BLaER1 treated with 17β-estradiol and CSF1 and Interleukin-3, amounts not matched to agents 10 nM and 100 nM (cell line): ENCODE measurements around the gene WWC1.
A peak's percentile ranks its signal among the peaks of the same experiment; 100 is the strongest.

Source experiments
- H3K27ac ChIP-seq, 11 experiments: shearing (Covaris generic); formaldehyde crosslinking; 2 replicates each; pipeline ENCODE4 v1.8.1; 2022
- H3K27me3 ChIP-seq, 11 experiments: shearing (Covaris generic); formaldehyde crosslinking; 2 replicates each; pipeline ENCODE4 v1.8.1; 2022
- H3K36me3 ChIP-seq, 11 experiments: shearing (Covaris generic); formaldehyde crosslinking; 2 replicates each; pipeline ENCODE4 v1.8.1; 2022
- H3K4me1 ChIP-seq, 10 experiments: shearing (Covaris generic); formaldehyde crosslinking; 2 replicates each; pipeline ENCODE4 v1.8.1; 2022
- H3K4me2 ChIP-seq, 11 experiments: shearing (Covaris generic); formaldehyde crosslinking; 2 replicates each; pipeline ENCODE4 v1.8.1; 2022
- H3K4me3 ChIP-seq, 10 experiments: shearing (Covaris generic); formaldehyde crosslinking; 2 replicates each; pipeline ENCODE4 v1.8.1; 2022
- H3K9ac ChIP-seq, 11 experiments: shearing (Covaris generic); formaldehyde crosslinking; 2 replicates each; pipeline ENCODE4 v1.8.1; 2022
- H3K9me3 ChIP-seq, 11 experiments: shearing (Covaris generic); formaldehyde crosslinking; replicated peaks in 1 of 11; 2 replicates each; pipeline ENCODE4 v1.8.1; 2022
- H4K20me1 ChIP-seq, 11 experiments: shearing (Covaris generic); formaldehyde crosslinking; 2 replicates each; pipeline ENCODE4 v1.8.1; 2022
- Cebpa-rat ChIP-seq, 11 experiments: shearing (Covaris generic); IDR thresholded peaks; 2 replicates each; pipeline ENCODE4 v1.8.1; 2022

The WWC1 gene

DNA sequence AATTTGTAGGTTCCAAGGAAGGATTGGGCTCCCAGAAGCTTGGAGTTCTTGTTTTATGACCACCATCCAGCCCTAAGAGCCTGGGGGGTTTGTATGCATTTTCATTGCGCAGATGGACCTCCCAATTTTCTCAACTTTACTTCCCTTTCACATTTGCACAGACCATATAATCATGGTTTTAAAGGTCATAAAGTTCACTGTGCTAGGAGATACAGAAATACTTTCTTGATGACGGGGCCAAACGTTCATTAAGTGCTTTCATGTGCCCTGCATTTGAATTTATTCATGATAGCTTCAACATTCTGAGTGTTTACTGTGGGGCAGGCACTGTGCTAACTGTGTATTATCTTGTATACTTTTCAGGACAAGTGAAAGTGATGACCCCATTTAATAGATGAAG is 51.5 kb downstream of the WWC1 start:
- Histone ChIP-seq H3K4me3 (no peak overlapping the region), H3K4me1 (no peaks in the 10 kb centered on the region), H3K27ac (no peak overlapping the region), H4K20me1 (no peaks in the 10 kb centered on the region; a peak in 1 of 22 replicates), H3K9ac (no peak overlapping the region), H3K36me3 (no peaks in the 10 kb centered on the region), H3K4me2 (no peak overlapping the region), H3K9me3 (peaks cover 0 to 4% (median 0%) of the 10 kb centered on the region in 11 experiments; a peak in 1 of 22 replicates), H3K27me3 (no peaks in the 10 kb centered on the region)
- TF ChIP-seq Cebpa-rat (IDR thresholded peaks at IDR 0.05), result no peak

- Histone ChIP-seq H3K27me3 (no peaks in the 10 kb centered on the region), H3K4me3 (no peak overlapping the region), H3K36me3 (no peaks in the 10 kb centered on the region), H3K4me2 (no peak overlapping the region), H3K9ac (no peak overlapping the region), H4K20me1 (no peaks in the 10 kb centered on the region; a peak in 1 of 22 replicates), H3K27ac (no peak overlapping the region), H3K4me1 (no peaks in the 10 kb centered on the region), H3K9me3 (no peaks in the 10 kb centered on the region)
- no peak for TF ChIP-seq Cebpa-rat (IDR thresholded peaks at IDR 0.05)
These were observed 55.0 kb downstream of the WWC1 start for GRCh38 chr5:168346417-168346816.

DNA sequence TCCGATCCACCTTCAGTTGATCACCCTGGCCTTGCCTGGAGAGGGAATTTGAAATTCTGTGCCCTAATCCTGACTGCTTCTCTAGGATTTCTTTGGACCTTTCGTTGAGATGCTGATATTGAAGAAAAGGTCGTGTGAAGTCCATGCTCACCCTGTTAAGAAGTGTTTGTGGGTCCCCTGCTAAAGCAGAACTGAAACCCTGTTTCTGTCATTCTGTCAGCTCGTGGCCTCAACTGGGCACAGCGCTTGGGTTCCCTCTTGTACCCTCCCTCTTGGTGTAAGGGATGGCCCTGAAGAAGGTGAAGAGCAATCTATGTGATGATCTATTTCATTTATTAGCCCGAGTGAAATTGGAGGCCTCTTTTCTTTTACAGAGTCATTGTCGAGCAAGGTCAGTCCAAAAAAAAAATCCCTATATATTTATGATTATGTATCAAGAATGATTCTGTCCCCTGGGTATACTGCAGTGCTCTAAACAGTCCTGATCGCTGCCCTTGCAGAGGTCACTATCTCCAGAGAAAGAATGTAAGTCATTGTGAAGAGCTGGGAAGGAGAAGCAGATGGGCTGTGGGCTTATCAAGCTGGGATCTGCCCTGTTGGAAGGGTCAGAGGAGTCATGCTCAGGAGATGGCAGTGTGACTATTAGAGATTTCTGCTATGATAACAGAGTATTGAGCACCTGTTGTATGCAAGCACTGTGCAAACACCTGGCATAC is 56.1 kb downstream of the WWC1 start:
- H3K4me2 ChIP-seq, result peak overlapping the region in 1 of 11 experiments; percentile 27; a peak in 1 of 22 replicates
- no peak overlapping the region for H3K27ac ChIP-seq
- TF ChIP-seq Cebpa-rat (IDR thresholded peaks at IDR 0.05), result no peak
- no peaks in the 10 kb centered on the region; a peak in 1 of 22 replicates for H4K20me1 ChIP-seq
- H3K27me3 ChIP-seq, result no peaks in the 10 kb centered on the region
- no peak overlapping the region for H3K9ac ChIP-seq
- H3K9me3 ChIP-seq, result no peaks in the 10 kb centered on the region
- no peak overlapping the region for H3K4me3 ChIP-seq
- H3K36me3 ChIP-seq, result no peaks in the 10 kb centered on the region
- no peaks in the 10 kb centered on the region for H3K4me1 ChIP-seq

- H3K4me2 ChIP-seq, result no peak overlapping the region
- H4K20me1 ChIP-seq, result no peaks in the 10 kb centered on the region; a peak in 1 of 22 replicates
- no peak for TF ChIP-seq Cebpa-rat (IDR thresholded peaks at IDR 0.05)
- no peak overlapping the region for H3K9ac ChIP-seq
- H3K4me1 ChIP-seq, result no peaks in the 10 kb centered on the region
- H3K9me3 ChIP-seq, result no peaks in the 10 kb centered on the region
- no peak overlapping the region for H3K4me3 ChIP-seq
- H3K36me3 ChIP-seq, result no peaks in the 10 kb centered on the region
- H3K27me3 ChIP-seq, result no peaks in the 10 kb centered on the region
- no peak overlapping the region for H3K27ac ChIP-seq
These were observed 56.6 kb downstream of the WWC1 start for GRCh38 chr5:168348084-168348414.

DNA sequence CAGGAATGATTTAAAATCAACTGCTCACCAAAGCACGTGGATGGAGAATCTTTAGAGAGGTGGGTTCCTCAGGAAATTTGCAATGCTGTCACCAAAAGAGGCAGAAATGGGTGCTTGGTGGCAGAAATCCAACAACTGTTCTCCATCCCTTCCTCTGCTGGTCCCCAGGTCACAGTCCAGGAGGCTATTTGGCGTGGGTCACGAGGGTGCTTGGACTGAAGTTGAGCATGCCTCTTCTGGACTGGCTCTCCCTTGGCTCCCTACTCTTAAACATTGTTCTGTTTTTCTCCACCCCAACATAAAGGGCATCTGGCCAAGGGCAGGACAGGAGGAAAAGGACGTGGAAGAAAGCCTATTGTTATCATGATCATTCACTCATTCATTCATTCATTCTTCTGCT is 58.9 kb downstream of the WWC1 start:
- TF ChIP-seq Cebpa-rat (IDR thresholded peaks at IDR 0.05), result no peak
- no peaks in the 10 kb centered on the region; a peak in 1 of 22 replicates for H4K20me1 ChIP-seq

DNA sequence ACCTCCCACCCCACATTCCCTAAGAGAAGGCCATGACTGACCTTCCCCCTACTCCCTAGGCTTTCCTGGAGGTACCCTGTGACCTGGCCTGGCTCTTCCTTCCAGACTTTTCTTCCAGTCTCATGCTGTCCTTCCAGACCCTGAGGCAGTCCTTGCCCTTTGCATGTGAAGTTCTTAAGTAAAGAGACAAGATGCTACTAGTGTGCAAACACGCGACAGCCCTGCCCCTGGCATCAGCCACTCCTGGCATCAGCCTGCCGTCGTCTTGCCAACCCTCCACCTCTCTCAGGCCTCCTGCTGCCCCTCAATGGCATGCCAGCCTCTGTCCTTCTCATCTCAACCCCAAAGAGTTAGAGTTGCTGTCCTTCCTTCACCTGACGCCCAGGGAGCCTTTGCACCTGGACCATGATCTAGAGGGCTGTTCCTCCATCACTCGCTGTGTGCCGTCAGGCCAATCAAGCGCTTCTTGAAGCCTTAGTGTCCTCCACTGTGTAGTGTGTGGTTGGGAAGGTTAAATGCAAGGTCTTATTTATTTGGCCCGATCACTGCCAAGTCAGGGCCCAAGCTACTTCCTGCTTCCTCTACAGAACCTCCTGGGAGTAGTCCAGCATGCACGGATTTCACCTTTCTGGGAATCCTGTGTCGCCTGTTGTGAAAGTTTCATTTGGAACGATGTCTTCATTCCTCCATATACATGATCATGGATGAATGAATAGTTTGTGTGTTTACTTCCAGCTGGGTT is 61.9 kb downstream of the WWC1 start:
- Histone ChIP-seq H3K4me3 (no peak overlapping the region), H3K9ac (no peak overlapping the region), H3K4me2 (no peak overlapping the region), H3K36me3 (no peaks in the 10 kb centered on the region), H3K27me3 (no peaks in the 10 kb centered on the region), H3K9me3 (no peaks in the 10 kb centered on the region), H3K4me1 (peaks cover 0 to 23% (median 18%) of the 10 kb centered on the region in 10 experiments; a peak in 14 of 20 replicates), H4K20me1 (no peaks in the 10 kb centered on the region; a peak in 1 of 22 replicates), H3K27ac (no peak overlapping the region)
- no peak for TF ChIP-seq Cebpa-rat (IDR thresholded peaks at IDR 0.05)

More for the DNA sequence above, 58.9 kb downstream of the WWC1 start:
- H3K4me3 ChIP-seq, result no peak overlapping the region
- H3K4me1 ChIP-seq, result no peaks in the 10 kb centered on the region
- H3K4me2 ChIP-seq, result no peak overlapping the region
- no peaks in the 10 kb centered on the region for H3K9me3 ChIP-seq
- no peaks in the 10 kb centered on the region for H3K27me3 ChIP-seq
- H3K27ac ChIP-seq, result no peak overlapping the region
- H3K9ac ChIP-seq, result no peak overlapping the region
- H3K36me3 ChIP-seq, result no peaks in the 10 kb centered on the region

- Histone ChIP-seq H3K9me3 (no peaks in the 10 kb centered on the region), H3K4me3 (no peak overlapping the region), H3K27me3 (no peaks in the 10 kb centered on the region), H4K20me1 (no peaks in the 10 kb centered on the region; a peak in 1 of 22 replicates), H3K9ac (no peak overlapping the region), H3K4me1 (peaks cover 0 to 23% (median 18%) of the 10 kb centered on the region in 10 experiments; a peak in 14 of 20 replicates), H3K4me2 (no peak overlapping the region), H3K36me3 (no peaks in the 10 kb centered on the region), H3K27ac (no peak overlapping the region)
- TF ChIP-seq Cebpa-rat (IDR thresholded peaks at IDR 0.05), result no peak
These were observed 63.0 kb downstream of the WWC1 start for GRCh38 chr5:168354397-168354796.

DNA sequence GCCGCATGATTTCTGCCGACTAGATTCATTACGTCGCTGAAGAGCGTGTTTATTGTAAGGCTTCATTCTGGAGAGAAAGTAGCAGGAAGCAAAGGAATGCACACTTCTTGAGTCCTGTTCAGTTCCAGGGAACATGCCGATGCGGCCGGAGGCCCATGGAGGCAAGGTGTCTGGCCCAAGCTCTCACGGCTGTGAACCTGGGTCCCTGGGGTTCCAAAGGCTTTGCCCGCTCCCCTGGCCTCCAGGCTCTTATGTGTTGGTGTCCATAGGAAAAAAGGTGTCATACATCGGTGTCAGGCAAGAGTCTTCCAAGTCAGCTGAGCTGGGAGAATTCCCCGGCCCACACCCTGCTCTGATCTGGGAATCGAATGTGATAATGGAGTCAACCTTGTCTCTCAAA is 64.7 kb downstream of the WWC1 start:
- peaks cover 0 to 23% (median 18%) of the 10 kb centered on the region in 10 experiments; a peak in 14 of 20 replicates for H3K4me1 ChIP-seq
- peak overlapping the region in 5 of 11 experiments; percentile 15 to 56 (median 50); a peak in 3 of 22 replicates for H3K4me2 ChIP-seq
- H3K27me3 ChIP-seq, result no peaks in the 10 kb centered on the region
- no peak for TF ChIP-seq Cebpa-rat (IDR thresholded peaks at IDR 0.05)
- H3K27ac ChIP-seq, result no peak overlapping the region
- H3K9ac ChIP-seq, result no peak overlapping the region
- H3K36me3 ChIP-seq, result no peaks in the 10 kb centered on the region
- no peak overlapping the region for H3K4me3 ChIP-seq
- no peaks in the 10 kb centered on the region for H3K9me3 ChIP-seq
- H4K20me1 ChIP-seq, result peaks cover 0 to 3% (median 0%) of the 10 kb centered on the region in 11 experiments; a peak in 2 of 22 replicates

- Histone ChIP-seq H3K36me3 (no peaks in the 10 kb centered on the region), H3K4me2 (peak overlapping the region in 6 of 11 experiments; percentile 15 to 56 (median 48); a peak in 7 of 22 replicates), H3K27ac (no peak overlapping the region), H3K4me3 (no peak overlapping the region), H3K27me3 (no peaks in the 10 kb centered on the region), H3K9ac (no peak overlapping the region), H4K20me1 (peaks cover 0 to 4% (median 0%) of the 10 kb centered on the region in 11 experiments; a peak in 2 of 22 replicates), H3K4me1 (peaks cover 0 to 23% (median 18%) of the 10 kb centered on the region in 10 experiments; a peak in 14 of 20 replicates), H3K9me3 (no peaks in the 10 kb centered on the region)
- no peak for TF ChIP-seq Cebpa-rat (IDR thresholded peaks at IDR 0.05)
These were observed 65.1 kb downstream of the WWC1 start for GRCh38 chr5:168356592-168356991.
